GM15510 (cell line): ENCODE results near the gene OR51E1.

Experiments
- POLR2A ChIP-seq: IDR thresholded peaks from 3 replicates; pipeline ENCODE4 v1.6.1; 2011; ENCODE audit warnings: borderline replicate concordance; ENCODE audit not compliant: insufficient read length; ENCODE audit errors: extremely low read depth

The OR51E1 gene

GRCh38 chr11:4639931-4640330 lies 3.9 kb upstream of the OR51E1 start:
- no peak for TF ChIP-seq POLR2A

GRCh38 chr11:4641501-4641900 lies 2.3 kb upstream of the OR51E1 start:
- TF ChIP-seq POLR2A = no peak

GRCh38 chr11:4642043-4642442 lies 1.7 kb upstream of the OR51E1 start:
- no peak for TF ChIP-seq POLR2A

- TF ChIP-seq POLR2A = no peak
These were observed 706 bp upstream of the OR51E1 start for GRCh38 chr11:4643076-4643475.

- TF ChIP-seq POLR2A = no peak
These were observed 451 bp downstream of the OR51E1 start for GRCh38 chr11:4644233-4644632.

GRCh38 chr11:4645974-4646373 lies 2.2 kb downstream of the OR51E1 start:
- no peak for TF ChIP-seq POLR2A

- no peak for TF ChIP-seq POLR2A
These were observed 4.0 kb downstream of the OR51E1 start for GRCh38 chr11:4647766-4648165.

- no peak for TF ChIP-seq POLR2A
These were observed 11.0 kb downstream of the OR51E1 start for GRCh38 chr11:4654635-4655369.

GRCh38 chr11:4658629-4659445 lies 15.1 kb downstream of the OR51E1 start:
- TF ChIP-seq POLR2A = no peak

- TF ChIP-seq POLR2A = no peak
These were observed 19.1 kb downstream of the OR51E1 start for GRCh38 chr11:4662876-4663275.

- TF ChIP-seq POLR2A = no peak
These were observed 20.4 kb downstream of the OR51E1 start for GRCh38 chr11:4664183-4664582.

GRCh38 chr11:4664786-4665185 lies 21.0 kb downstream of the OR51E1 start:
- TF ChIP-seq POLR2A = no peak

GRCh38 chr11:4665424-4665823 lies 21.6 kb downstream of the OR51E1 start:
- TF ChIP-seq POLR2A = no peak

- no peak for TF ChIP-seq POLR2A
These were observed 28.0 kb downstream of the OR51E1 start for GRCh38 chr11:4671741-4672140.

- TF ChIP-seq POLR2A = no peak
These were observed 28.7 kb downstream of the OR51E1 start for GRCh38 chr11:4672470-4672869.

GRCh38 chr11:4673781-4674180 lies 30.0 kb downstream of the OR51E1 start:
- TF ChIP-seq POLR2A = no peak
